Stimulated activated CD8-positive, alpha-beta memory T cell treated with anti-CD3 and anti-CD28 coated beads, Interleukin-15, amount 100 ng/mL, for 48 hours (primary cell): ENCODE measurements around the gene SDCBP2.

Experiments
- DNase-seq, 2 donors: peaks; one replicate each; pipeline ENCODE4 v3.0.0-alpha.2; 2020; ENCODE audit warnings: low read depth in 2 of 2

SDCBP2 gene

GRCh38 chr20:1328680-1329330, at the start of gene SDCBP2:
TSS of gene SDCBP2 (minus strand) at chr20:1329139. CDS start at chr20:1320416, 8,723 bp downstream.
- DNase-seq = no peak

- no peak for DNase-seq
Measured at GRCh38 chr20:1378735-1379125, 49.8 kb upstream of the SDCBP2 start.

GRCh38 chr20:1377984-1378734, 49.2 kb upstream of the SDCBP2 start:
- DNase-seq = no peak

DNA sequence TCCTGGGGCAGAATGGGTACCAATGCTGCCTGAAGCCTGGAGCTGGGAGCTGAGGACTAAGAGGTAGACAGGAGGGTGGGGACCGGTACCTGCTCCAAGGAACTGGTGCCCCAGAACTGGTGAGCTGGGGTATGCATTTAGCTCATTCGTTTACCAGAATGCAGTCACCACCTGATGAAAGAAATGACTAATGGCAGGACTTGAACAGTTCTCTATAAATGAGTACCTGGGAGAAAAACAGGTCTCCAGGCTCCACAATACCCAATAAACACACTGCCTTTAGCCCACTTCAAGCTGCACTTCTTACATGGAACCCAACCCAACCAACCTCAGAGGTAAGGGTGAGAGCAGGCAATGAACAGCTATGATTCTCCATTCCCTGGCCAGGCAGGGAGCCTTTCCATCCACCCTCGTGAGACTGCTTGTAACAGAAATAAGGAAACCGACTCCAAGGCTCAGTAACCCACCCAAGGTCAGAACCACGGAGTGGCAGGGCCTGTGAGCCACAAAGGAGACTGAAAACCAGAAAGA, 48.5 kb upstream of the SDCBP2 start:
- peak in 1 of 2 donors; percentile 47 for DNase-seq

DNA sequence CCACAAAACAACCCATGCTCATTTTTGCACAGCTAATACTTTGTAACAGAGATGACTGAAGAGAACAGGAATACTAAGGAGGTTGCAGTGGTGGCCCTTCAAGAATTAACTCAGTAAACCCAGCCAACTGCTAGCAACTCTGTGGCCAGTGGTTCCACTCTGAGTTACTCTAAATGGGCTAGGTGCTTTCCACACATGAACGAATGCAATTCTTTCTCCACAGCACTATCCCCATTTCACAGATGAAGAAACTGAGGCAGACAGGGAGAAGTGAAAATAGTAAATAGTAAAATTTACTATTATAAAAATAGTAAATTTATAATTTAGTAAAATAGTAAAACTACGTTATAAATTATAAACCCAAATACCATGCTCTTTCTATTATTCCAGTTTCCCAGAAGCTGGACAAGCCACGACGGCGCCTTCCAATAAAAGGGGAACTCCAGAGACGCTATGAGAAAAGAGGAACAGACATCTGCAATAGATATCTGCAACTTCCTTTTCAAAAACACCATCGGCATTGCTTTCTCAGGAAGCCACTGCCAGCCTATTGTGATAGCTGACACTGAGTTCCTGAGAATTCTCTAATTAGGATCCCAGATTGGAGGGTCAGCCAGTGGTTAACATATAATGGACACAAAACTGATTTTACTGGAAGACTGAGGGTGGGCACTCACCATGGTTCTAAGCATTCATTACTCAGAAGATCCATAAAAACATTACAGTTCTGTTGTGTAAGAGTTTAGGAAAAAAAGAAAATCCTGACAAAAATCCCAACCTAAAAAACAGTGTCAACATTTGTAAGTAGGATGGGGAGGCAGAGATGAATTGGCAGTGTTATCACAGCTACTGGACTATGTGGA, 47.7 kb upstream of the SDCBP2 start:
- no peak for DNase-seq

DNA sequence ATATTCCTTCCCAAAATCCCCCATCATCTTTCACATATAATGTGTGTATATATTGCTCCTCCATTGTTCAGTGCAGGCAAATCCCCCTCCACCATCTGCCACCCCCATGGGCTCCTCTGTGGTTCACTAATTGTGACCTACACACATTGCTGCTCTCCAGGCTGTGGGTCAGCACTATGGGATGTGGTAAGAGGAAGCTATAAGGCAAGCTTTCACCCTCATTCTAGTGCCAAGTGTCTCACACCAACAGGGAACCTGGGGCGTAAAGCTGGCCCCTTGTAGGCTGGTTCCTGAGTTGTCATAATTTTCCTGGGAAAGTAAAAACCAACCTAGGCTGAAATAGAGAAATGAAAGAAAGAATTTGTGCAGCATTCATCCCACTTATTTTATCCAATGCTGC, 47.1 kb upstream of the SDCBP2 start:
- DNase-seq = no peak

DNA sequence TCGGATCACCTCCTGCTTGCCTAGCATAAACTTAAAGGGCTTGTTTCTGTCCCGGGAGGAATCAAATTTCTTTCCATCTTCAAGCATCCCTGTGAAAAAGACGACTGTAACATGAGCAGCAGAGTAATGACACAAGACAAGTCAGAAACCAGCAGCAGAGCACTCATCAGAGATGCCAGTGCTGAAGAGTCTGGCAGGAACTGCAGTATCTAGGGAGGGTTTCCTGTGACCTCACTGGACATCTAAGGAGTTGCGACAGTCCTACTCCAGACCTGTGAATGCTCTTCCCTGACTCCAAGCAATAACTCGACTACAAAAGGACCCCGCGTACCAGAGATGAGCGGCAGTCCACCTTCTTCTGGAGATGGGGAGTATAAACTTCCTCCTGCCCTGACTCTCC, 46.6 kb upstream of the SDCBP2 start:
- DNase-seq = no peak

- DNase-seq = no peak
Measured at GRCh38 chr20:1374246-1374645, 45.3 kb upstream of the SDCBP2 start.

GRCh38 chr20:1373614-1374013, 44.7 kb upstream of the SDCBP2 start:
- DNase-seq = no peak

GRCh38 chr20:1373036-1373435, 44.1 kb upstream of the SDCBP2 start:
- no peak for DNase-seq

GRCh38 chr20:1371830-1372539, 43.0 kb upstream of the SDCBP2 start:
- DNase-seq = no peak

DNA sequence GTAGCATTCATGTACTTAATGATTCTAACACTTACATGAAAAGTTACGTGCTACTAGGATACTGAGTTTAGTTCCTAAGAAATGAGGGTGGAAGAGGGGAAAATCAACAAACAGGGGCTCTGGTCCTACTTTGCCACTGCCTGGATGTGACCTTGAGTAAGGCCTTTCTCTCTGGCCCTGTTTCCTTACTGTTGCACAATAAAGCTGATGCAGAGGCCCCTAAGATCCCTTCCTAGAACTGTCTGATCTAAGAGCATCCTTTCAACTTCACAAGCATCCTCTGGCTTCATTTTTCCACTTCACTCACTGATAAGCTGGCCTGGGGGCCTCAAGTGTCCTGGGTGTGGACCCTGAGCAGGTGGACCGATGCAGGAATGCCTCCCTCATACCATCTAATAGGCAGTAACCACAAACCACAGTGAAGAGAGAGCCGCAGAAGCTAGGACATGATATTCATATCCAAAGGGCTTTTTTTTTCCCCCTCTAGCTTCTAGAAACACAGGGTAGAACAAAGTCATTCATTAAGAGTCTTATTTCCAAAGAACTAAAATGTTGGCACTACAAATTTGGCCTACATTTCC, 42.4 kb upstream of the SDCBP2 start:
- no peak for DNase-seq

- no peak for DNase-seq
Measured at GRCh38 chr20:1370548-1371110, 41.7 kb upstream of the SDCBP2 start.

- DNase-seq = no peak
Measured at GRCh38 chr20:1369970-1370369, 41.0 kb upstream of the SDCBP2 start.

DNA sequence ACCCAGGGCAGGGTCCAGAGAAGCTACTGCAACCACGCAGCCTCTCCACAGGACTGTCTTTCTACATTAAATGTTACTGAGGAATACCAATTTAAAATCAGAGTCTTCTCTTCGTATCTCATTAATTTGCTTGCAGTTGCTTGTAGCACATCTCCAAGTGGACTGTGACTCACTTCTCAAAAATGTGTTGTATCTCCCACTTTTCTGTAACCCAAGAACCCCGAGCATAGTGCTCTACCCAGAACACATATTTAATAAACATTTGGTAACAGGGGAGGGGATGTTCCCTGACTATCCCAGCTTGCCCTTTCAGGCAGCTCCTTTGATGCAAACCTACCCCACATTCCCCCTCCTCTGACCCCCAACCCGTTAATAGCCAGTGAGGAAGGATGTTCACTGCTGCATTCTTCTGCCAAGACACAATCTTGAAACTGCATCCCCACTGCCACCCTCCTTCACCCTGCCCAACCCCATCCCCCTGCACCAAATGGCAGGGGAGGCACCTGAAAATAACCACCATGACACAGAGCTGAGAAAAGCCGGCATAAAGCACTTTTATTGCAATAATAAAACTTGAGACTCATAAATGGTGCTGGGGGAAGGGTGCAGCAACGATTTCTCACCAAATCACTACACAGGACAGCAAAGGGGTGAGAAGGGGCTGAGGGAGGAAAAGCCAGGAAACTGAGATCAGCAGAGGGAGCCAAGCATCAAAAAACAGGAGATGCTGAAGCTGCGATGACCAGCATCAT, 39.7 kb upstream of the SDCBP2 start:
- DNase-seq = no peak

- no peak for DNase-seq
Measured at GRCh38 chr20:1367479-1367878, 38.5 kb upstream of the SDCBP2 start.

GRCh38 chr20:1364106-1364505, 35.2 kb upstream of the SDCBP2 start:
- DNase-seq = no peak

DNA sequence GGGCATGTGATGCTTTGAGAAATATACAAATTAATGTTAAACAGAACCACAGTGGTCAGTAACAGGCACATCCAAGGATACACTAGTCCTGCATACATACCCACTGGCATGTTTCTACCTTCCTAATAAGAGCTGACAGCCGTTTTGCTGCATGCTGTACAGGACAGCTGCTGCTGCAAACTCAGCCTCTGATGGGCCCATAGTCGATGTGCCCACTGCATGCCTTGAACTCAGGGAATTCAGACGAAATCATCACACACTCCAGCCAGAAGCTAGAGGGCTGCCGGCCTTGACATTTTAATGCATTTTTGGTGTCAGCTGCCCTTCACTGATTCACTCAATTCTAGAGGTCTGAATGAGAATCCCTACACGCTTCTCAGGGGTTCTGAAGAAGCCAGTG, 34.6 kb upstream of the SDCBP2 start:
- no peak for DNase-seq

GRCh38 chr20:1362484-1362883, 33.5 kb upstream of the SDCBP2 start:
- peak in 1 of 2 donors; percentile 28 for DNase-seq
